ENCODE results near the gene PHF13.
A peak's percentile ranks its signal among the peaks of the same experiment; 100 is the strongest.

Gene PHF13

DNA sequence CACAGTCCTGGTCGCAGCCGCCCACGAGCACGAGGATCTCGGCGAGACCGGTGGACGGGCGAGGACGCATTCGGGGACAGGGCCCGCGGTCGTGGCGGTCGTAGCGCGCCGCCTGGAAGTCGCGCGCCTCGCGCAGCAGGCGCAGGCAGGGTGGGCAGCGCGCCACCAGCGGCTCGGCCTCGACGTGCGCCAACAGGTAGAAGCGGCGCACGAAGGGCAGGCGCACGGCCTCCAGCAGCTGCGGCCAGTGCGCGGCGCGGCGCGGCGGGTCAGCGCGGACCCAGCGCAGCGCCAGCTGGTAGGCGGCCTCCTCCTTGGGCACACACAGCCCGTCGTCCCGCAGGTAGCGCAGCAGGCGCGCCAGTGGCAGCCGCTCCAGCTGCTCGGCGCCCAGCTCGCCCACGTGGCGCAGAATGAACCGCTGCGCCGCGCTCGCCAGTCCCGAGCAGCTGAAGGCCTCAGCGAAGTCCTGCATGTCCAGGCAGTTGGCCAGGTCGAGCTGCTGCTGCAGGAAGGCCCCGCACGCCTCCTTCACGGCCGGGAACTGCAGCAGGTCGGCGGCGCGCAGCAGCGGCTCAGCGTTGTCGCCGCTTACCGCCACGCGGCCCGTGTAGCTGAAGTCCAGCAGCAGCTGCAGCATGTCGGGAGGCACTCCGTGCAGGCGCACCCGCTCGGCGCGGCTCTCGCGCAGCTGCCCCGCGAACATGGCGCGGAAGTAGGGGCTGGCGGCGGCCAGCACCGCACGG, 11.4 kb upstream of the PHF13 start:
- no peak for DNase-seq (ENCODE audit: low read depth in 2 of 2)

DNA sequence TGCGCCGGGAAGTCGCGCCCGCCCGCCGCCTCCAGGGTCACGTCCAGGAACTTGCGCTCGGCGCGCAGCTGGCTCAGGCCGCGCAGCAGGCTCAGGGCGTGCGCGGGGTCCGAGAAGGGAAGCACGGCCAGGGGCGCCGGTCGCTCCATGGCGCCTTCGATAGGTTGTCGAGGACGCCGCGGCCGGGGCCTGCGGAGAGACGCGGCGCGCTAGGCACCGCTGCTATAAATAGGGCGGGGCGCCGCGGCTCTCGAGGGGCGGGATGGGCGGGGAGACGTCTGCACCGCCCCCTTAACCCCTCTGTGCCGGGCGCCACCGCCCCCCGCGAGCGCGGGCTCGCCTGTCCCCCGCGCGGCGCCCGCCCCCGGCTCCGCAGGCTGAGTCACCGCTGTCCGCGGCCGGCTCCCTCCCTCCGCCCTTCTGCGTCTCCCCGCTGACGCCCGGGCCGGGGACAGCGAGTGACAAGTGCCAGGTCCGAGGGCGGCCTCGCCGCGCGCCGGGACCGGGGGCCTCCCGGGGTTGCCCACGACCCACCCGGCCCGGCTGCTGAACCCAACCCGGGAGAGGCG, 10.8 kb upstream of the PHF13 start, which contains the start of gene KLHL21:
Gene KLHL21, minus strand, starts transcription at position 201 of the 569 bp plus-strand sequence. Its CDS starts 52 bp downstream, at position 149.
- peak; percentile 88 to 92 for DNase-seq (ENCODE audit: low read depth in 2 of 2)

DNA sequence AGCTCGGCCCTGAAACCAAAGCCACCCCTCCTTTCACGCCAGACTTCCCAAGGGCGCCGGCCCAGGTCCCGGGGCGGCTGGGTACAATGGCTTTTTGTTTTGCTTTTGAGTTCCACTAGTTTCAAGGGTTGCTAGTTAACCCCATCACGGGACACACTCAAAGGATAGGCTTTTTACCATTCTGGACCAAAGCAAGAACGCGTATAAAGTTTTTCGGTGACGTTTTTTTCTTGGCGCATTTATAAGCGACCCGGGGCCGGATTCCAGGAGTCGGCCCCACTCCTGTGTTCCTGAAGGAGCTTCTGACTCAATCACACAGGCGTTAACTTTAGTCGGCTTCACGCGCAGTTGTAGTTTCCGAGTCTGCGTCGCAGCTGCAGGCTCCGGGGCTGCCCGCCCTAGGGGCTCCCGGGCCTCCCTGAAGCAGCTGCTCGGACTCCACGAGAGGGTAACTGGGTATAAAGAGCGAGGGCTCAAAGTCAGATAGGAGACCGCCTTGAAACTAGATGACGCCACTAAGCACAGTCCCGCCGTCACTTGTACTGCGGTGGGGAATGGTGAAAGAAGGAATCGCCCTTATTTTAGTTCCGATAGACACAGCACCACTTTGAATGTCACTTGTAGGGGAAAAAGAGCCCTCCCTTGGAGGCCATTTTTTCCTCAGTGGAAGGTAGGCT, 10.2 kb upstream of the PHF13 start:
- peak in 1 of 2 donors; percentile 44 for DNase-seq (ENCODE audit: low read depth in 2 of 2)

DNA sequence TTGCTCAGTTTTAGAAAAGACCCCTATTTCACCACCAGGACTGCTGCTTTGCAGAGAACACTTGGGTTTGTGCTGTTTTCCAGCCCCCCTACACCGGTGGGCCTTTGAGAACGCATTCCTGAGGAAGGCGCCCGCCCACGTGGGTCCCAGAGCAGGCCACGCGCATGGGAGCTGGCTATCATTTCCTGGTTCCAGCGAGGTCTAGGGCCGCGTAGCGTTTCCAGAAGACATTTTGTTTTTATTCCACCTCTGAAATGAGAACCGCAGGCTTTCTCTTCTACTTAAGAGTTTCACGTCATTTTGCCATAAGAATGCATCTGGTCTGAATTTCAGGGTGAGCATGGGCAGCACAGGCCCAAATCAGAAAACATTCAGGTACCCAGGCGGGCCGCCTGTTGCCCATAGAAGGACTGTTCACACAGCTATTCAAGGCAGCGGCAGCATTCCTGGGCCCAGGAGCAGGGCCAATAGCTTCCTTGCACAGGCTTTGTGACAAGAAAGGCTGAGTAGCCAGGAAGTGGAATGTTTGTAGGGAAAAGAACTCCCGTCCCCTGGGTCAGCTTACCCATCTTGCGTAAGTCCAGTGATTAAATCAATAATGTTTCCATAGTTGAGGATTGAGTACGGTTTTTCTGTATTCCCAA, 9.5 kb upstream of the PHF13 start:
- DNase-seq (ENCODE audit: low read depth in 2 of 2) = no peak

DNA sequence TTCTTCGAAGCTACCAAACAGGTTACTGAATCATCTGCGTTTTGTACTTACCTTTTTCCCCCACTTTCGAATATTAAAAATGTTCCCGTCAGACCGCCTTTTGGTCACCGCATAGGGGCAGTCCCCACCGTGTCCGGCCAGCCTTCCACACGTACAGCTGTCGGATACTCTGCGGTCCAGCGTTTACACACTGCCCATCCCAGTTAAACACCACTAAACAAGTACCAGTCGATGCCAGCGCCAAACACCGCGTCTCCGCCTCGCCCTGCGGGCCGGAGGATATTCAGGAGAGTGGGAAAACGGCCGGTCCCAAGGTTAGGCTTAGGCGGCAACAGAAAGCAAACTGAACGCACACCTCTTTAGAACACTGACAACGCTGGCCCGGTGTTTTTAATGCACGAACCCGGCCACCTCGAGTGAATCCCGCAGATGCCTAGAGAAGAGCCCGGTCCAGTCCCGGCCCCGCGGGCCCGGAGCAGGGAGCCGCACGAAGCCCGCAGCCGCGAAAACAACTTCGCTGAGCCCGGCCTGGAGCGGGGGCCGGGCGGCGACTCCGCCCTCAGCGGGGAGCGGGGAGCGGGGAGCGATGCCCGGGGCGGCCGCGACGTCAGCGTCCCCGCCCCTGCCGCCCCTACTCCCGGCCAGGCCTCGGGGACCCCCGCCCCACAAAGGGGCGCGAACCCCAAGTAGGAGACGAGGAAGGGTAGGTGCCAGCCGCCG, 730 bp upstream of the PHF13 start:
- no peak for DNase-seq (ENCODE audit: low read depth in 2 of 2)

DNA sequence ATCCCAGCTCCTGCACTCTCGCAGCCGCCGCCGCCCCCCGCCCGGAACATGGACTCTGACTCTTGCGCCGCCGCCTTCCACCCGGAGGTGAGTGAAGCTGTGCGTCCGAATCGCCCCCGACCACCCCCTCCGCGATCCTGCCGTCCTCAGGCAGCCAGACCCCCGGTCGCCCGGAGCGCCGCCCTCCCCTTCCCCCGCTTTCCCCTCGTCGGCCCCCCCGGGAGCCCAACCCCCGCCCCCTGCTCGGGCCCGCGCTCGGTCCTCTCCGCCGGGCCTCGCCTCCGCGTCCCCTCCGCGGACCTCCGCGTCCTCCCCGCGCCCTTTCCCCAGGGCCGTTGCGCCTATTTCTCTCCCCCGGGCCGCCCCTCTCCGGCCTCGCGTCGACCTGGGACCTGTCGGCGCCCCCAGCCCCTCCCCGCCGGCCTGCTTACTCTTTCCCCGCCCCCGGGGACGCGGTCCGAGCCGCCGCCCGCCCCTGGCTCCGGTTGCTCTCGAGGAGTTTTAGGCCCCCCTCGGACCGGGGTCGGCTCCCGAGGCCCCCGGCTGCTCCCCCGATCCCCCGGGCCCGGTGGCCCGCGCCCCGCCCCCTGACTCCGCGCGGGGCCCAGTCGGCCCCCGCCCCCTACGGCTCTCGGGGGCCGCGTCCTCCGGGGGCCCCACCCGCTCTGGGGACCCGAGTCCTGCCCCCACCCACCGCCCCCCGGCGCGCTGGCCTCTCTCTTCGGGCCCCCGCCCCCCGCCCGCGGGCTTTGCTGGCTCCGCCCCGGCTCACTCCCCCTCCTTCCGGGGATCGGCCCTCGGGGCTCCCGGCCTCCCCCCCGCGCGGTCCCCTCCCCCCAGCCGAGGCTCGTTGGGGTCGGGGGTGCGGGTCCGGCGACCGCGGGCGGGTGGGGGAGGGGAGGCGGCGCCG, 743 bp downstream of the PHF13 start:
- peak in 1 of 2 donors; percentile 38 for DNase-seq (ENCODE audit: low read depth in 2 of 2)

DNA sequence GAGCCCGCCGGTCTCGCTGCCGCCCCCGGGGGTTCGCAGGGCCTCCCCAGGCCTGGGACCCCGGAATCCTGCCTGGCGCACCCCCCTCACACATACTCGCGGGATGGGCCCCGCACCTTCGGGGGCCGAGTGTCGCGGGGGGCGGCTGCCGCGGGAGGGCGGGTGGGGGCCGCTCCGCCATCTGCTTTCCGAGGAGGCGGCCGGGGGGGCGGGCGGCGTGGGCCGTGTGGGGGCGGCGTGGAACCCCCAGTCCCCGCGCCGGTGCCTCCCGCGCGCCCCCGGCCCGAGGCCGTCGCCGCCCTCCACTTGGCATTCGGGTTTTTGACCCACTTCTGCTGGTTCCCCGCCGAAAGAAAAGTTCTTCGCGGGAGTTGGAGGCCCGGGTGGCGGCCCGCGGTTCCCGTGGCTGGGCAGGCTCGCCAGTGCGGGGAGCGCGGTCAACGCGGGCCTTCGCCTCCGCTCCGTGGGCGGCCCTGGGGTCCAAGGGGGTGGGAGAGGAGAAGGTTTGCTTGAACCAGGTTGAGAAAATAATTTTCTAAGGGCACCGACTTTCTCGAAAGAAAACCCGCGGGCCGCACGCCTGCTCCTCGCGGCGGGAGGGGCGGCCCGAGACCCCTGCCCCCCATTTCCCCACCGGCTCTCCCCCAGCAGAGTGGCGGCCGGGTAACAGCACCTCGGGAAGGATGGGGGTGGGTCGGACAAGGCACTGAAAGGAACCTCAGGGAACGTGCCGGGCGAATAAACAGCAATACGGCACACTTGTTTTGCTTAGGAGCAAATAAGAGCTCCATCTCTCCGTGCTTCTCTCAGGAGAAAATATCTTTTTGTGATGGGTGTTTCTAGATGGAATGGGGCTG, 1.6 kb downstream of the PHF13 start:
- DNase-seq (ENCODE audit: low read depth in 2 of 2) = no peak

DNA sequence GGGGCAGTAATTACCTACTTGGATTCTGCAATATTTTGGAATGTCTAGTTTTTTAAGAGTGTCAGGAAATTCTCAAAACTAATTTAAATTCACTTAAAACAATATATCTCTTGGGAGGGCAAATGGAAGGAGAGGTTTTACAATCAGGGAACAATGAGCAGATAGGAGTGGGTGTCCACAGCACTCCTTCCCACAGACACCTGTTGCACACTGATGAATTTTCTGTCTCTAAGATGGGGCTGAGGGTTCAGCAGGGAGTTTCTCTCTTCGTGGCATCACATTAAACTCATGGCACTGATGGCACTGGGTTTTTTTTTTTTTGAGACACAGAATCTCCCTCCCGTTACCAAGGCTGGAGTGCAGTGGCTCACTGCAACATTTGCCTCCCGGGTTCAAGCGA, 5.5 kb downstream of the PHF13 start:
- DNase-seq (ENCODE audit: low read depth in 2 of 2) = no peak

DNA sequence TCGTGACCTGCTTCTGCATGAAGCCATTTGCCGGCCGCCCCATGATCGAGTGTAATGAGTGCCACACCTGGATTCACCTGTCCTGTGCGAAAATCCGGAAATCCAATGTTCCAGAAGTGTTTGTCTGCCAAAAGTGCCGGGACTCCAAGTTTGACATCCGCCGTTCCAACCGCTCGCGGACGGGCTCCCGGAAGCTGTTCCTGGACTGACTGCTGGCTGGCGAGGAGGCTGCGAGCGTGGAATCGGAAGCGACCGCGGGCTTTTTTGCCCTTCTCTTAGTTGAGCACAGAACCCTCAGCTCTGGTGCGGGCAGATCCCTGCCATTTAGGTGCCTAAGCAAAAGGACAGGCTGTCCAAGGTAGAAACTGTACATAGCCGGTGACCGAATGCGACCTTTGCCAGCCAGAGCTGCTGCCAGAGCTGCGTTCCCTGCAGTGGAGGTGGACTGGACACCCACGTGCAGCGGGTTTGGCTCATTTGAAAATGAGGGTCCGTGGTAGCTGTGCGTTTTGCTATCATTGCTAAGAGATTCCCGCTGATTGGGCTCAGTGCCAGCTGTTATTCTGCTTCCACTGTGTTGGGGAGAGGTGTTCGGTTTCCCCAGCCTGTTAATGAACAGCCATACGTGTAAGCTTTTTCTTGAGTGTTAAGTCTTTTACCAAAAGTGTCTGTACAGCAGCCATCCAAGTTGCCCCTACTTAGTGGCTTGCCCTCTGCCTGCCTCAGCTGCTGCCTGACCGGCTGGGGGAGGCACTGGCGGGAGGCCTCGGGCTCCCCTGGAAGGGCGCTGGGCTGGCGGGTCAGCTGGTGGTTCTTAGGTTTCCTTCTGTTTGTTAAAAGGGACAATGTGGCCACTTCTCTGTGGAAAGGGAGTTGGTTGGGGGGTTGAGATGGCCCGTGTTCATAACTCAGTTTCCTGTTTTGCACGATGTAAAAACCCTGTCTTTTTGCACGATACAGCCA, 8.2 kb downstream of the PHF13 start:
- no peak for DNase-seq (ENCODE audit: low read depth in 2 of 2)

DNA sequence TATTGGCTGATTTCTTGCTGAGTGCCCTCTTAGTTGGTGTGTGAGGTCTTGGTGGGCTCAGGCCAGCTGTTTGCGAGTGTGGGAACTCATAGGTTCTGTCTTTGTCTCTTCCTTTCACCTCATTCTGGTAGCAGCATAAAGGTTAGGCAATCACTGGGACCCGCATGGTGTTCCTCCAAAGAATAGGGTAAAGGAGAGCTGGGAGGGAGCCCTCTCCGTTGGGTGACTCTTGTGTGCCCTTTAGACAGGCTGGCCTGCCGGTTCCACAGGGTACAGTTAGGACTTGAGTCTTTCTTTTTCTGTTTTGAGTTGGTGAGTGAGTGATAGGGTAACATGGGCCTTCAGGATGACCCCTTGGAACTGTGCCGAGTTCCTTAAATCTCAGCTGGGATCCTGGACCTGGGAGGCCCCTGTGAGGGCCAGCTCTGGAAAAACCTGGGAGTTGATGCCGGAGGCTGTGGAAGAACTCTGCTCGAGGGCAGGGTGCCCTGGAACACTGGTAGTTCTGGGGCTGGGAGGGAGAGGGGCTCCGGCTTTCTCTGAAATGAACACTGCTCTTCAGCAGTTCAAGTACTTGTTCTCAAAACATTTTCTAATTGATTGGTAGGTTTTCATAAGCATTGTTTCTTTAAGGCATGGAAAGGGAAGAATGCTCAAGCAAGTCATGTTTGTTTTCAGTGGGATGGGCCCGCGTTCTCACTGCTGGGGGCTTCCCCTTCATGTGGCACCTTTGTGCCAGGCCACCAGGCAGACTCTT, 9.0 kb downstream of the PHF13 start:
- no peak for DNase-seq (ENCODE audit: low read depth in 2 of 2)

DNA sequence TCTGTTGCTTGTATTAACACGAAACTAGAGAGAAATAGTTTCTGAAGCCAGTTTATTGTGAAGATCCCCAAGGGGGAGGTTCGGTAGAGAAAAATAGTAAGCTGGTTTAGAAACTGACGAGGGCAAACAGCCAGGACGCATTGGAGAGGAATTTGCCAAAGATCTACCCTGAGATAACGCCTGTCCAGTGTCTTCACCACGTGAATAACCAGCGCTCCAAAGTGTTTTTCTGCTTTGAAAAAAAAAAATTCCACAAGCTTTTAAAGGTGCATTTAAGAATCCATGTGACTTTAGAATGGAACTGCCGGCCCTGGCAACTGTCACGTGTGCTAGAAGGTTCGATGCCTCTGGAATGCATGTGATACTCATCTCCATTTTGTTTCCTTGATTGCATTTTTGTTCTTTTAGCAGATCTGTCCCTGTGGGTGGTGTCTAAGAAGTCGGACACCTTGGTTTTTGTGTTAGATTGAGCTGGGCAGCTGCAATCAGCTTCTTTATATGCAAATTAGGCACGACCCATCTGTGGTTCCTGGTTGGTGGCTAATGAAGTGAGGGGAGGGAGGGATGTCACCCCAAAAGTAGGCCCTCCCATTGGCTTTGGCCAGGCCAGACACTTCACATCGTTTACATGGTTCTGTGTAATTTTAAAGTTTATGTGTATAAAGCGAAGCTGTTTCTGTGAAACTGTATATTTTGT, 9.9 kb downstream of the PHF13 start:
- DNase-seq (ENCODE audit: low read depth in 2 of 2) = no peak

DNA sequence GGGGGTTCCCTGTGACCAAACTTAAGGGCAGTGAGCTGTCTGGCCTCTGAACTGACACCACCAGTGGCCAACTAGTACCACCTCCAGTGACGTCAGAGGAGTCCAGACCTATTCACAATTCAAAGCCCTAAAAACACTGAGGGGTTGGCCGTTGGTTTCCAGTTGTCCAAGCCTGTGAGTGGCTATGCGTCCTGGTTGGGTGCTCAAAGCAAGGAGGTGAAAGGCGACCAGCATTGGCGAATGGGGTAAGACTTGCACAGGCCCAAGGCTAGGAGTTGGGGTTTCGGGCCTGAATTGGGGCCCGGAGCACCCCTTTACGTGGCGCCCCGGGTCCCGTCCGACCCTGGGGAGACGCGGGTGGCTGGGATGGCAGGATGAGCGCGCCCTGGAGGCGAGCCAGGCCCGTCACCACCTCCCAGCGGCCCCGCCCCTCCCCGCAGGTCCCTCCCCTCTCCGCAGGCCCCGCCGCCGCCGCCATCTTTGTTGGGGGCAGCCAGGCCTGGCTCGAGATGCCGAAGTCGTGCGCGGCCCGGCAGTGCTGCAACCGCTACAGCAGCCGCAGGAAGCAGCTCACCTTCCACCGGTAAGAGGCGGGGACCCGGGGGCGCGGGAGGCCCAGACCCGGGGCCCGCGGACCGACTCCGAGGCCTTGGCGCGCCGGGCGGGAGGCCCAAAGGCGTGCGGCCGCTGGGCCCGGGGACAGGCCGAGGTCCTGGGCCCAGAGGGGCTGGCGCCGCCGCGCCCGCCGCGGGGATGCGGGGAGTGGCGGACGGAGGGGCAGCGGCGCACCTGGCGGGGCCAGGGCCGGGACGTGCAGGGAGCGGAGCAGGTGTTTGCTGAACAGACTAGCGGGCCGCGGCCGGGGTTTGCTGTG, 11.4 kb downstream of the PHF13 start, which contains the start of gene THAP3:
Gene THAP3, plus strand, starts transcription at position 159 of the 874 bp plus-strand sequence. Its CDS starts 351 bp downstream, at position 510.
- DNase-seq (ENCODE audit: low read depth in 2 of 2) = peak; percentile 77

DNA sequence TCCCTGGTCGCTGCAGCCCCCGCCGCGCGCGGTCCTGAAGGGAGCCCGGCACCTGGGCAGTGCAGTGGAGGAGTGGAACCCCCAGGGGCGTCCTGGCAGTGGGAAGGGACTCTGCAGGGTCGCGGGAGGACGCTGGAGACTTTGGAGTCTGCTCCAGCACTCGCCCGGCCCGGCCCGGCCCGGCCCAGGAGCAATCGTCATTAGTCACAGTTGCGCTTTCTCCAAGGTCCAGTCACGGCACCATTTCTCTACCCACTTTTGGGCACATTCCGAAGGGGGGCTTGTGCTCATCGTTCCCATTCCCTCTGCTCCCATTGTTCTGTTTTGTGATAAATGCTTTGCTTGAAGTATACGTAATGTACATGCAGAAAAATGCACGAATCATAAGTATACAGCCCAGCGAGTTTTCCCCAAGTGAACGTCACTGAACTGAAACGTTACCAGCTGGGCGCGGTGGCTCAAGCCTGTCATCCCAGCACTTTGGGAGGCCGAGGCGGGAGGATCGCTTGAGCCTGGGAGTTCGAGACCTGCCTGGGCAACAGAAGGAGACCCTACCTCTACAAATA, 12.1 kb downstream of the PHF13 start:
- no peak for DNase-seq (ENCODE audit: low read depth in 2 of 2)

DNA sequence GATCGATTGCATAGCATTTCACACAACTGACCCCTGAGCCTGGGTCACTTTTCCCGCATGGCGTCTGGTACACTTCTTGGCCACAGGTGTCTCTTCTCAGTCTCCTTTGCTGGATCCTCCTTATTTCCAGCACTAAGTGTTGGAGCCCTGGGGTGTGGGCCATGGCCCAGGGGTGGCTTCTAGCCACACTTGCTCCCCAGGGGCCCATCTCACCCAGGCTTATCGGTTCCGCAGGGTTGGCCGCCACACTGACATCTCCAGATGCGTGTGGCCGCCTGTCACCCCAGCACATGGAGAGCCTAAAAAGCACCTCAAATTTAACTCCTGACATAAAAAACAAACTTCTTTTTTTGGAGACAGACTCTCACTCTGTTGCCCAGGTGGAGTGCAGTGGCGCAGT, 13.5 kb downstream of the PHF13 start:
- DNase-seq (ENCODE audit: low read depth in 2 of 2) = no peak

DNA sequence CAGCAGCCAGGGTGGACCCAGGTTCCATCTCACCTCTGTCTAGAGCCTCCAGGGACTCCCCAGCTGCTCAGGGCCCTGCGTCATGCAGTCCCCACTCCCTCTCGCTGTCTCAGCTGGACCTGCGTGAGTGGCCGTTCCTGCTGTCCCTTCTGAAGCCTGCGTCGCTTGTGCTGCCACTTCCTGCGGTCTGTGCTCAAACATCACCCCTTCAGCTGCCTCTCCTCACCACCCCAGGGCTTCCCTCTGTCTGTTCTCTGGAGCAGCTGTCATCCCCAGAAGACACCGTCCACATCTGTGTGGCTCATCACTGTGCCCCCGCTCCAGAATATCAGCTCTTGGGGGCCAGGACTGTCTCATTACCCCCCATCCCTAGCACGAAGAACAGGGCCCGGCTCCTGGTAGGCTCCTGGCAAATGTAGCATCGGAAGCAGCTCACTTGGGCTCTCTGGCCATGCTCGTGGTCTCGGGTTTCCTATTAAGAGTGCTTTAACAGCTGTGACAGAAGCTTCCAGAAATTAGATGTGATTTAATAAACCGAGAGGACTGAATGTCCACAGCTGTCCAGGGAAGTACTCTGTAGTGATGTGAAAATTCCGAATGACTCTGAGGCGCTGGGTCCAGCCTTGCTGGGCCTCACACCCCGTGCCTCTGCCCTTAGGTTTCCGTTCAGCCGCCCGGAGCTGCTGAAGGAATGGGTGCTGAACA, 14.5 kb downstream of the PHF13 start:
- no peak for DNase-seq (ENCODE audit: low read depth in 2 of 2)
